COLO668 (cell line): Measurements from ENCODE around the gene ABCF2.

Source experiments
- DNase-seq: peaks from one replicate; lab custom pipeline; 2025; ENCODE audit not compliant: unreplicated experiment; lab: John Stamatoyannopoulos, UW

The ABCF2 gene

DNA sequence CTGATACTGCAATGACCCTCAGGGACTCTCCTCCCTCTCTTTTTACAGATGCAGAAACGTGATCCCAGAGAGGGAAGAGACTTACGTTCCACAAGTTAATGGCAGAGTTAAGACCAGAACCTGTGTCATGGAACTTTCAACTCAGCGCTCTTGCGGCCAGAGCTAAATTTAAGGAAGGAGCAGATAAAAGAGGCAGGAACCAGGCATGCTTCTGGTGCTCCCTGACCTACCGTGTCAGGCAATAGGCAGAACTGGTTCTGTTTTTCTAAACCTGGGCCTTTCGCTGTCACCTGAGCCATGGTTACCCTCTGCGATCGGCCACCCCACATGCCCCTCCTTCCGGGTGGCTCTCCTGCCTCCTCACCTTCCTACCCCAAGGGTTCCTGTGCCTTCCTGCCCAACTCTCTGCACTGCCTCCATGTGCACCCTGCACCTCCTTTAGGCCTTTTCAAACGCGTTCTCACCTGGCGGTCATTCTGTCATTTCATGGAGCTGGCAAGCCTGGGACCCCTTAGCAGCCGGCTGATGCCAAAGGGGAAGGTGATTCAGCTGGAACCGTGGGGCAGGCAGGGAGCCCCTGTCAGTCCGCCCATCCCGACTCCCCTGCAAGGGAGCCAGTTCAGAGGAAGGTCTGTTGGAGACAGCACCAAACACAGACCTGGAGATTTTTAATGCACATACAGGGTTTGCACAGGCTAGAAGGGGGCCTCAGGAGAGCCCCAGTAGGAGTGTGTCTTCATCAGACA is 51.8 kb downstream of the ABCF2 start:
- no peak for DNase-seq

DNA sequence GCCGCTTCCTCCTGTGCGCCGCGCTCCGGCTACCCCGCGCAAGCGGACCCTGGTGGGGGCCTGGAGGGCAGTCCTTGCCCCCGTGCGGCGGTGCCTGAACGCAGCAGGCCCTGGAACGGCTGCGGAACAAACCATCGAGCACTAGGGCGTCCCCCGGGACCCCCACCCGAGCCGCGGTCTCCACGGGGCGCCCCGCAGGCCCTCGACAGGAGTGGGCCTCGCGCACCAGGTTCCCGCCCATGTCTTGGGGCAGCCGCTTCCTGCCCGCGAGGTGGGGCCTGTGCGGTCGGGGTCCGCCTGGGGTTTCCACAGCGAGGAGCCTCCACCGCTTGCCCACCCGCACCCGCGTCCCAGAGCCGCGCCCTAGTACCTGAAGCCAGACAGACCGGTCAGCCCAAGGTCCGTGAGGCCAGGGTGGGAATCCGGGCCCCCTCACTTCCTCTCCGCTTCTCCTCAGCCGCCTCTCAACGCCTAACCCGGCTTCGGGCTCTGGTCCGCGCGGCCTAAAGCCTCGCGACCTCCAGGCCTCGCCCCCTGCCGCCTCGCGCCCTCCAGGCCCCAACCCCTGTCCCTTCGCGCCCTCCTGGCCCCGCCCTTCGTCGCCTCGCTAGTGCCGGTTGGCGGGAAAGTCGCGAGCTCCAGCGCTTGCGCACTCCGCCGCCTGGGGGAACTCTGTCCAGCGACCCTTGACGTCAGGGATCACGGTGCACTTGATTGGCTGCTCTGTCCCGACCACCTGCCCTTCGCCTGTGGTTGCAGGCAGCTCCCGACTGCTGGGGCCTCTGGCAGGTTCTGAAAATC is 52.6 kb downstream of the ABCF2 start:
- no peak for DNase-seq

DNA sequence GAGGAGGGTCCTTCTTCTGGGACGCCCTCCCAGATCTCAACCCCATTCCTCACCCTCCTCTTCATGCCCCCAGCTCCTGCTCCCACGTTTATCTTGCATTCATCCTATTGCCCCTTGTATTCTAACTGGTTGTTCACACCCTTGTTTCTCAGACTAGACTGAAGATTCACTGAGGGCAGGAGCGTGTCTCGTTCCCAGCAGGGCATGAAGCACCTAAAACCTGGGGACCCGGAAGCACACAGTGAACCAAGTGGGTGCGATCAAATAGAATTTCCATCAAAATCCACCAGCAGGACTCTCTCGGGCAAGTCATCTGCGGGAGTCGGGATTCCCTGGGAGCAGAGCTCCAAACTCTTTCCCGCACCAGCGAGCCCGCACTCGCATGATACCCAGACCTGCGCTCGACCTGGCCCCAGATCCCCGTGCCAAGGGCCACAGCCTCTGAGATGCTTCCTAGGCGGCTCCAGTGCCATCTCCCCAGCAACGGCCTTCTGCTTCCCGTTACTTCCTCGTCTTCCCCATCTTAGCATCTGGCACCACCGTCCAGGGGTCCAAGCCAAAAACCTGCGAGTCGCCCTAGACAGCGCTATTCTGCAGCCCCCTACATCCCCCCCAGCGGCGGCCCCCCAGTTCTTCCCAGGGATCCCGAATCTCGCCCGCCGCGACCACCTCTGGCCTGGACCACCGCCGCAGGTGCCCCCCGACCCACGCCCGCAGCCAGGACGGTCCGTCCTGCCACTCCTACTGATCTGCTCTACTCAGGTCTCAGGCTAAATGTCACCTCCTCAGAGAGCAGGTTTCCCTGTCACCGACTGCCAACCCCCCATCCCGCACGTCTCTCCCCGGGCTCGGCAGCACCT is 53.4 kb downstream of the ABCF2 start:
- DNase-seq: no peak

DNA sequence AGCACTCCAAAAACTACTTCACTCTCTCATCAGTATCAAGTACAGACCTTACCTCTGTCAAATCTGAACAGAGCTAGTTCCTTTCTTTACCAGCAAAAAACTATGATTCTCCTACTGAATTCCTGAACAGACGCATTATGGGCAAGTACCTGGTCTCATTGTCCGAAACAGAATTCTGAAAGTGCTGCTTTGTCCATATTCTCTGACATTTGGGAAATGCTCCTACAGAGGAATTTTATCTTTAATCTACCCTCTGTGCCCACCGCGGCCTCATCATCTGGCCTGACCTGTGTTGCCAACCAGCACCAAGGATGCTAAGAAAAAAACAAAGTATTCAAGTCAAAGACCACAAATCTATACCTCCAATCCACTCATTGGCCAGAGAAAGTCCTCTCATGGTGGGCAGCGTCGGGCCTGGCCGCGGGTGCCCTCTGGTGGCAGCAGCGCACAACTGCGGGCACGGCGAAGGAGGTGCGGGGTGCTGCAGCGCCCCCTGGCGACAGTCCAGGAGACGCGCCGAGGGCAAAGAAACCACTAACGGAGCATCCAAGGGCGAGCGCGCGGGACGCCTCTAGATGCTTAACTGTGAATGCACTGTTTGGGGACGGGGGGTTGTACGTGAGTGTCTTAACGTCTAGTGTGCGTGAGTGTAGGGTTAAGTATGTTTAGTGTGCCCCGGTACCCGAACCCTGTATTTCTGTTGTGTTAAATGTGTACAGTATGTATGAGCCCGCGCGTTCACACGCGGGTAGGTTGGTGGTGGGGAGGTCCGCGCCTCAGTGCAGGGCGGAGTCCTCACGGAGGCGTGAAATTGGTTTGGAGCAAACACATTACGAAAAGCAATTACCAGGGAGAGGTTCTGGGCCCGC is 54.5 kb downstream of the ABCF2 start:
- peak; percentile 70 for DNase-seq

DNA sequence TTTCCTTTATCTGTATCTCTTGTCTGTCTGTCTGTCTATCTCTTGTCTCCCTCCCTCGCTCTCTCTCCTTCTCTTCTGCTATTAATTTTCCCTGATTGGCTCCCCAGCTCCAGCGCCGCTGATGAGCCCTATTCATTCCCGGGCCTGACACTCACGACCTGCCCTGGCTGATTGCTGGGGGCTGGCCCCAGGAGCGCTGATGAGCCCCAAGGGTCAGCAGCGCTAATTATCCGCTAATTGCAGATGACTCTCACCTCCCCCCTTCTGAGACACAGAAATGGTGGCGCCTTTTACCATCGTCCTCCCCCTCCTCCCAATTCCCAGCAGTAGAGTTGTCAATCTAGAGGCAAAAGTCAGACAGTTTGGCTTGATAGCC is 58.2 kb downstream of the ABCF2 start:
- DNase-seq: no peak

DNA sequence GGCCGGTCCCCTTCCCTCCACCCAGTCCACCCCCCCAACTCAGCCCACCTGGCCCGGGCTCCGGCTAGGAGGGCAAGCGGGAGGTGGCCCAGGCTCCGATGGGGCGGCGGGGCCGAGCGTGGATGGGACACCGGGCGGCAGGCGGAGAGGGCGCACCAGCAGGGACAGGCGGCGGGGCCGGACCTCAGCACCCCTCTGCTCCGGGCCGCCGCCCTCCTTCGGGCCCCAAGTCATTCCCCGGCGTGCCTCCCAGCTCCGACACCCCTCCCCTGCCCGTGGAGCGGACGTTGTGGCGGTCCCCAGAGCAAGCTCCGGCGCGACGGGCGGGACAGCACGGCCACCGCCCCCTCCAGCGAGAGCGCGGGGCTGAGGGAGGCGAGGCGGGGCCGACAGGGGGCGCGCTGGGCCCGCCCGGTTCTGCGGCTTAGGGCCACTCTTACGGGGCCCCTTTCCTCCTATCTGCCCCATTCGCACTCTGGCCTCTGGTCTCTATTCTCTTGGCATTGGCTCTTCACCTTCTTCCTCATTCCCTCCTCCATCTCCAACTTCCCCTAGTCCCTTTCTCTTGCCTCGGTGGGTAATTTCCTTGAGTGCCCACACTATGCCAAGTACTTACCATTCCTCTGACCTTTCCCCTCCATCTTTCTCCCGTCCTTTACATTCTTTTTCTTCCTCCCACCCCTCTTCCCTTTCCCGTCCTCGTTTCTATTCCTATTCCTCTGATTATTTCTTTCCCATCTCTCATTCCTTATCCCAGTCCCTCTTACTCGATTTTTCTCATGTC is 58.8 kb downstream of the ABCF2 start:
- peak; percentile 51 for DNase-seq

DNA sequence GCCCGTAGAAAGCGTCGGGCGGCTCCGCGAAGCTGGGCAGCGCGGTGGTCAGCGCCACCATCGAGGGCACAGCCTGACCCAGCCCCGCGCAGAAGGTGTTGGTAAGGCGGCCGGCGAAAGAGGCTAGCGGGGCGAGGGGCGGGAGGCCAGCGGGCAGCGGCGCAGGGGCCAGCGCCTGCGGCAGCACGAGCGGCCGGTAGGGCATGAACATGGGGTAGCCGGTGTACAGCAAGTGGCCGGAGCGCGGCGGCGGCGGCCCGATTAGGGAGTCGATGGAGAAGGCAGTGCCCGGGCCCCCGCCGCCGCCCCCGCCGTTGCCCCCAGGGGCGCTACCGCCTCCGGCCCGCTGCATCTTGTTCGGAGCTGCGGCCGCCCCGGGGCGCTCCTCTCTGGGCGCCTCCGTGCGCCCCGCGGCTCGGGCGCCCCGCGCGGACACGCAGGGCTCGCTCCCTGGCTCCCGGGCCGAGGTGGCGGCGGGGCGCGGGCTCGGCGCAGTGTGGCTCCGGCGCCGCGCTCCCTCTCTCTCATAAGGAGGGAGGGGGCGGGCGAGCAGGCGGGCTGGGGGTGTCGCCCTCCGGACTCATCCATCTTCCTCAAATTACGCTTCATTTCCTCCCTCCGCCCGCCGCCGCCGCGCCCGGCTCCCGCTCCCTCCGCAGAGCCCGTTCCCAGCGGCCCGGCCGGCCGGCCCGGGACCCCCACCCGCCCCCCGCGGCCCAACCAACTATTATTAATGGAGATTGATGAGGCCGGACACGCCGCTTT is 59.6 kb downstream of the ABCF2 start, which contains the start of gene GBX1:
Gene GBX1, minus strand, starts transcription at position 498 of the 765 bp plus-strand sequence. Its CDS starts 146 bp downstream, at position 352.
- peak; percentile 31 for DNase-seq

DNA sequence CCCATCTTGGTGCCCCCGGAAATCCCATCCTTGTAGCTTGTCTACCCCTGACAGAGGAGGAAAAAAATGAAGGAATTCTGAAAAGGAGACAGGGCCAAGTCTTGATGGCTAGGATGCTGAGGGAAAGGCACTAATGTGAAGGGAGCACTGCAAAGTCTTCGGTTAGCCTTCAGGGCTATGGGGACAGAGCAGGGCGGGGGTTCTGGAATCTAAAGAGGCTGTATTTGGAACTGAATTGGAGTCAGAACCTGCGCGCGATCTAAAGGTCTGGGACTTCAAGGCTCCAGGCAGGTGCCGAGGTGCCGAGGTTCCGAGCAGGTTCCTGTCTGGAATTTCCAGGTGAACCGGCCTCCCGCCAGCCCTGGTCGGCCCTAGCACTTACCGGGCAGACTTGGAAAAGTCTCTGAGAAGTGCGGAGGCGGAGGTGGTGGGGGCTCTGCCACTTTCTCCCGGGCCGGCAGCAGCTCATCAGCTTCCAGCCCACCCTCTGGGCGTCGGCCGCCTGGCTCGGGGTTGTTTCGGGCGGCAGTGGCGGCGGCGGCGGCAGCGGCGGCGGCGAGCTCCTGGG is 60.3 kb downstream of the ABCF2 start:
- DNase-seq: no peak
